Measurements from ENCODE around the gene TH. TPM values are rescaled to one million over a fixed set of nuclear protein-coding genes. Genes with fewer than 3 reads are reported as not detected.

TH gene
- total RNA-seq, 2 experiments from 2014 or later, result not detected

DNA sequence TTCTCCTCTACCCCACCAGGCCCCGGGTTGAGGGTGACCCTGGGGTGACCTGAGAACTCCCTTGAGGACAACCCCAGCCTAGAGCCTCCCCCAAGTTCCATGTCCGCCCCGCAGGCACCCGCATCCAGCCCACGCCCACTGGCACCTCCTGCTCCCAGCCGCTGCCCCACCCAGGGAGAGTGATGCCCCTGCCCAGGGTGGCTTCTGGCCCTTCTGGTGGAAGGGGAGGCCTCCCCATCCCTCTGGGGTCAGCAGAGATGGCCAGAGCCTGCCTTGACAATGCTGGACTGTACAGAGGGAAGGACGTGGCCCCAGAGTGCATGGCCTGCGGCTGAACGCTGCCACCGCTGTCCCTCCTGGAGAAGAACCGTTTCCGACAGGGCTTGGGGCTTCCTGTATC is 1.1 kb upstream of the TH start:
- ATAC-seq (ENCODE audit: low read depth), result no peak

DNA sequence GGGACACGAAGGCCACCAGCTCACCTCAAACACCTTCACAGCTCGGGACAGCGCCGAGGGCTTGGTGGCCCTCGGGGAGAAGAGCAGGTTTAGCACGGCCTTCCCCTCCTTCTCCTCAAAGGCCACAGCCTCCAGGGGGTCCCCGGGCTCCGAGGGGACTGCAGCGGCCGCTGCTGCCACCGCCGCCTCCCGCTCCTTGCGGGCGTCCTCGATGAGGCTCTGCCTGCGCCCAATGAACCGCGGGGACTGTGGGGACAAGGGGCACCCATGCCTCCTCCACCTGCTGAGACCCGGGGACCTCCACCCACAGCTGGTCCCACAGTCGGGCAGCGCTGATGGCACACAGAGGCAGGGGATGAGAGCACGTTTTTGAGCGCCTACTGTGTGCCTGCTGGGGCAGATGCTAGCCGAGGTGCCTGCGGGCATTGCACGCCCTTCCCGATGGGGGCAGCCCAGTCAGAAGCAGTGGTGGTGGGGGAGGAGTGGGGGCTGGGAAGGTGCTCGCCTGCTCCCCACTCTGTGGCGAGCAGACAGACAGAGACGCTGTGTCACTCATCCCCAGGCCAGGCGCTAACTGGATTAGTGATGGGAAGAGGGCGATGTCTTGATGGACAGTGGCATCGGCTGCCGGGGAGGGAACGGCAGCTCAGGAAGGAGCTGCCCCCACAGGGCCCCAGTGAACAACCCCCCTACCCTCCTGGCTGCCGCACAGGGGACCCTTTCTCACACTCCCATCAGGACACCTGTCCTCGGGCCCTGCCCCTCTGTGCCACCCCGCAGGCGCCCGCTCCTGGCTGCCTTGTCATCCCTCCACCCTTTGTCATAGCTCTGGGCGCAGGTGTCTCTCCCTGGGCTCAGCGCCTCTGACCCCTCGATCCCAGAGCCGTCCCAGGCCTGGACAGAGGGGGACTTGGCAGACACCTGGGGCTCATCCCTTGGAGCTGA is 1.7 kb downstream of the TH start:
- DNase-seq (no peak), ATAC-seq (ENCODE audit: low read depth) (no peak)
- Mint-ChIP-seq H3K4me3 (no peak overlapping the region), H3K4me1 (no peaks in the 10 kb centered on the region), H3K27me3 (no peaks in the 10 kb centered on the region), H3K27ac (no peak overlapping the region), H3K9me3 (no peaks in the 10 kb centered on the region), H3K36me3 (no peaks in the 10 kb centered on the region)
- POLR2A ChIA-PET, result no interaction called here

More for the DNA sequence above, 1.1 kb upstream of the TH start:
- no peaks in the 10 kb centered on the region for H3K36me3 Mint-ChIP-seq
- no peak overlapping the region for H3K27ac Mint-ChIP-seq
- POLR2A ChIA-PET, result no interaction called here
- no peak overlapping the region for H3K4me3 Mint-ChIP-seq
- no peaks in the 10 kb centered on the region for H3K27me3 Mint-ChIP-seq
- no peaks in the 10 kb centered on the region for H3K9me3 Mint-ChIP-seq
- no peak for DNase-seq
- H3K4me1 Mint-ChIP-seq, result no peaks in the 10 kb centered on the region

DNA sequence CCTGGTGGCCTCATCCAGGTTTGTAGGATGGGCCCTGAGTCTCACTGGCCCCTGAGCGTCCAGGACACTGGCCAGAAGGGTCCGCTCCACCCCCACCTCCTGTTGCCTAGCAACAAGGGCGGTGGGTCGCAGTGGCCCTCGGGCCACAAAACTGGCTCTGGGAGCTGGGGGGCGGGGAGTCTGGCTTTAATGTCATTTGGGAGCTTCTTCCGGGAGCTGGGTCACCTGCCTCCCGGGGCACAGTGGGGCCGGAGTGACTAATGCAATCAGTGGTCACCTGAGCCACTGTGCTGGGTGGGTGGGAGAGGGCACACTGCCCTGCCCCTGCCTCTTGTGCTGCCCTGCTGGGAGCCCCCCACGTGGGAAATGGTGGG is 2.6 kb downstream of the TH start:
- no peak for ATAC-seq (ENCODE audit: low read depth)
- Mint-ChIP-seq H3K27me3 (no peaks in the 10 kb centered on the region), H3K4me3 (no peak overlapping the region), H3K4me1 (no peaks in the 10 kb centered on the region), H3K27ac (no peak overlapping the region), H3K9me3 (no peaks in the 10 kb centered on the region), H3K36me3 (no peaks in the 10 kb centered on the region)
- POLR2A ChIA-PET, result no interaction called here
- DNase-seq, result no peak

DNA sequence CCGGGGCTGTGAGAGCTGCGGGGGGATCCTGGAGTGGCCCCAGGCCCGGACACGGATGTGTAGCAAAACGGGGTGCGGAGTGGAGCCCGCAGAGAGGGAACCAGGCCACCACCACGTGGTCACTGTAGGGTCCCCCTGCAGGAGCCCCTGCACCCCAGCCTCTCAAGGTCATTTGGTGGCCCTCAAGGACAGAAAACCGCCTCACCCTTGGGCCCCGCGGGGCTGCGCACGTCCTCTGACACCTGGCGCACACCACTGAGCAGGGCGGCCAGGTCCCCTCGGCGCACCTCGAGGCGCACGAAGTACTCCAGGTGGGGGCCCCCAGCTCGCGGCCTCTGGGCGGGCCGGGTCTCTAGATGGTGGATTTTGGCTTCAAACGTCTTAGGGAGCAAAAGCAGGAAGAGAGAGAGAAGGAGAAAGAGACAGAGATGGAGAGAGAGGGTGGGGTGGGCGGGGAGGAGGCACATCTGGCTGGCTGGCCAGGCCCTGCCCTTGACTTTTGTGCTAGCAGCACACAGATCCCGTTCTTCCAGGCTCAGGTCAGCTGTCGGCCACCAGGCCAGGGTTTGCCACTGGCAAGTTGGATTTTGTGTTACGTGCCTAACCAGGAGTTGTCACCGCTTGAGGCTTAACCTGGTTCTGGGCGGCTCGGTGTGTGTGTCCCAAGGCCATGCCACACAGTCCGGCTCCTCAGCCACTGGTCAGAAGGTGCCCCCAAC is 3.2 kb downstream of the TH start:
- Mint-ChIP-seq H3K27ac (no peak overlapping the region), H3K27me3 (no peaks in the 10 kb centered on the region), H3K4me3 (no peak overlapping the region), H3K36me3 (no peaks in the 10 kb centered on the region), H3K4me1 (no peaks in the 10 kb centered on the region), H3K9me3 (no peaks in the 10 kb centered on the region)
- no peak for DNase-seq
- POLR2A ChIA-PET, result no interaction called here
- no peak for ATAC-seq (ENCODE audit: low read depth)

DNA sequence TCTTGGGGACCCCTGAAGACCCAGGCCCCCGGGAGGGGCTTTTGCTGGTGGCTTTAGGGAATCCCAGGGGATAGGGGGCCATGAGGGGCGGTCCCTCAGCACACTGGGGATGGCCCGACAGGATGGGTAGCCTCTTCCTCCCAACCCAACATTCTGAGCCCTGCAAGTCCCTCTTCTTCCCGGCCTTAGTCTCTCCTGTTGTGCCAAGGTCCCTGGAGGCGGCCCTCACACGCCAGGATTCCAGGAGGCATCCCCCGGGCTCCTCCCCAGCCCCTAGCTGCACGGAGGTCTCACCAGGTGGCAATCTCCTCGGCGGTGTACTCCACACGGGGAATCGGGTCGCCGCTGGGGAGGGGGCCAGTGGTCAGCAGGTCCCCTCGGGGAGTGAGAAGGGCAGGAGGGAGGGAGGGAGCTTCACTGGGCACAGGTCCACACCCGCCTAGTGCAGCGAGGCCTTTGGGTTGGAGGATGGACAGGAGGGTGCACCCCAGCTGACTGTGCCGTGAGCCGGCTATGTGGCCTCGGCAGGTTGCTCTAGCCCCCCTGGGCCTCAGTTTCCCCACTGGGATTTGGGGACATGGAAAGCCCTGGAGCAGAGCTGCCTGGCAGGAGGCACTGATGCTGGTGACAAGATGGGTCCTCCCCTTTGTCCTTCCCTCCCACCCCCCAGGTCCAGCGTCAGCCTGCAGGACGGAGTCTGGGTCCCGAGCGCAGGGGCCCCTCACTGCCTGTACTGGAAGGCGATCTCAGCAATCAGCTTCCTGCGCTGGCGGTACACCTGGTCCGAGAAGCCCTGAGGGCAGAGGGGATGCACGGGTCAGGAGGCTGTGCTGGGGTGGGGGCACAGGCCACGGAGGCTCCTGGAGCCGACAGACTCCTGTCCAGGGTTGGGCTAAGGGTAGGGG is 4.2 kb downstream of the TH start:
- no peak overlapping the region for H3K4me3 Mint-ChIP-seq

DNA sequence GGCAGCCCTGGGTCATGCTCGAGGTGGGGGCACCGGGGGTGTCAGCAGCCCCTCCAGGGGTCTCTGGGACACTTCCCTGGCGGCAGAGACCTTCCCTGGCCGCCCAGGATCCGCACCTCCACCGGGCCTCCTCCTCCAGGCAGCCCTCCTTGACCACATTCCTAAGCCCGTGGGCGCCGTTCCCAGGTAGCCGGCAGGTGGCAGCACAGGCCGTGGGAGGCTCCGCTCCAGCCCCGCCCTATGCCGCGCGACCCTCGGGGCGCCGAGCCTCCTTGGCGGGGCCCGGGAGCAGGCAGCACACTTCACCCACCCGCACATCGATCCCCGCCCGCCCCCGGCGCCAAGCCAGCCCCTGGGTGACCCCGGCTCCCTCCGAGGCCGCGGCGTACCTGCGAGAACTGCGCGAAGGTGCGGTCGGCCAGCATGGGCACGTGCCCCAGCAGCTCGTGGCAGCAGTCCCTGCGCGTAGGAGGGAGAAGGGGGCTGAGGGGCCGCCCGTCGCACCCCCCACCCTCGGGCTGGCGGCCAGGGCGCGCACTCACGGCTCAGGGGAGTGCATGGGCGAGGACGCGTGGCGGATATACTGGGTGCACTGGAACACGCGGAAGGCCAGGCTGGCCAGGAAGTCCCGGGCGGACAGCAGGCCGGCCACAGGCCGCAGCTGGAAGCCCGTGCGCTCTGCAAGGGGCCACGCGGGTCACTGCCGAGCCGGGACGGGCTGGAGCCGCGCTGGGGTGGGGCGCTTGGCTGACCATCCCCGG is 5.3 kb downstream of the TH start:
- no peaks in the 10 kb centered on the region for H3K27me3 Mint-ChIP-seq
- peak; percentile 66 for DNase-seq
- peak; percentile 64 for ATAC-seq (ENCODE audit: low read depth)
- POLR2A ChIA-PET, result no interaction called here
- no peak overlapping the region for H3K27ac Mint-ChIP-seq
- no peaks in the 10 kb centered on the region for H3K9me3 Mint-ChIP-seq
- H3K4me1 Mint-ChIP-seq, result no peaks in the 10 kb centered on the region
- H3K4me3 Mint-ChIP-seq, result no peak overlapping the region
- H3K36me3 Mint-ChIP-seq, result no peaks in the 10 kb centered on the region

More for the DNA sequence above, 4.2 kb downstream of the TH start:
- no peak overlapping the region for H3K27ac Mint-ChIP-seq
- no peak for DNase-seq
- H3K4me1 Mint-ChIP-seq, result no peaks in the 10 kb centered on the region
- H3K9me3 Mint-ChIP-seq, result no peaks in the 10 kb centered on the region
- no peaks in the 10 kb centered on the region for H3K36me3 Mint-ChIP-seq
- ATAC-seq (ENCODE audit: low read depth), result no peak
- H3K27me3 Mint-ChIP-seq, result no peaks in the 10 kb centered on the region
- POLR2A ChIA-PET, result no interaction called here

DNA sequence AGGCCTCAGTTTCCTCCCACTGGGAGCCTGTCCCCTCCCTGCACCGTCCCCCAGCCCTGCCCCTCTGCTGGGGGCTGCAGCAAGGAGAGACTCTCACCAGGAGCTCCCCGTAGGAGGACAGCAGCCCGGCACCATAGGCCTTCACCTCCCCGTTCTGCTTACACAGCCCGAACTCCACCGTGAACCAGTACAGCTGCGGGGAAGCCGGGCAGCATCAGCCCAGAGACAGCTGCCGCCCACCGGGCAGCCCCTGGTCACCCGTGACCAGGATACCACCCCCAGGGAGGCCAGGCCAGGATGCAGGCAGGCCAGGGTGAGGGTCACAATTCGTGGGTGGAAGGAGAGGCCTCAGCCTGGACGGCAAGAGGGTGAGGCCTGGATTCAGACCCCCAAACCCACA is 6.0 kb downstream of the TH start:
- no peaks in the 10 kb centered on the region for H3K9me3 Mint-ChIP-seq
- ATAC-seq (ENCODE audit: low read depth) (no peak), DNase-seq (no peak)
- no peak overlapping the region for H3K4me3 Mint-ChIP-seq
- POLR2A ChIA-PET, result no interaction called here
- no peak overlapping the region for H3K27ac Mint-ChIP-seq
- no peaks in the 10 kb centered on the region for H3K4me1 Mint-ChIP-seq
- no peaks in the 10 kb centered on the region for H3K27me3 Mint-ChIP-seq
- no peaks in the 10 kb centered on the region for H3K36me3 Mint-ChIP-seq

DNA sequence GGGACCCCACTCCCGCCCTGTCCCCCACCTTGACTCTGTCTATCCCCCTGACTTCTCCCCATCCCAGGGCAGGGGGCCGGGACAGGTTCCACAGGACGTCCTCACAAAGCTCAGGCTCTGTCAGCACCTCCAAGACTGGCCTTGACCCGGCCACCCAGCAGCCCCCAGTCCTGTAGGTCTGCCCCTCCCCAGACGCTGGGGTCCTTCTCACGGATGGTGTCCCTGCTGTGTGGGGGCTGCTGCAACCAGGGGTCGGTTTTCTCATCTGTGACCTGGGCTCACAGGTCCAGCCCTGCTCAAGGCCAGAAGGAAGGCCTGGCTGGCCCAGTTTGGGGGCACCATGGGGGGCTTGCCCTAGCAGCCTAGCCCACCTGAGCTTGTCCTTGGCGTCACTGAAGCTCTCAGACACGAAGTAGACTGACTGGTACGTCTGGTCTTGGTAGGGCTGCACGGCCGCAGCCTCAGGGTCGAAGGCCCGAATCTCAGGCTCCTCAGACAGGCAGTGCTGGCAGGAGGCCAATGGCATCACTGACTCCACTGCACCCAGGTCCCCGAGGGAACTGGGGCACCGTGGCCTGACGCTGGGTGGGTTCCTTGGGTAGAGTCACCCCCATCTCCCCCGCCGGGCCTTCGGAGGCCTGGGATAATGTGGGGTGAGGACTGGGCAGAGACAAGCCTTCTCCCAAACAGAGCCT is 6.6 kb downstream of the TH start:
- POLR2A ChIA-PET, result no interaction called here
- Mint-ChIP-seq H3K27me3 (no peaks in the 10 kb centered on the region), H3K4me3 (no peak overlapping the region), H3K36me3 (no peaks in the 10 kb centered on the region), H3K27ac (no peak overlapping the region), H3K9me3 (no peaks in the 10 kb centered on the region), H3K4me1 (no peaks in the 10 kb centered on the region)
- DNase-seq (no peak), ATAC-seq (ENCODE audit: low read depth) (no peak)

DNA sequence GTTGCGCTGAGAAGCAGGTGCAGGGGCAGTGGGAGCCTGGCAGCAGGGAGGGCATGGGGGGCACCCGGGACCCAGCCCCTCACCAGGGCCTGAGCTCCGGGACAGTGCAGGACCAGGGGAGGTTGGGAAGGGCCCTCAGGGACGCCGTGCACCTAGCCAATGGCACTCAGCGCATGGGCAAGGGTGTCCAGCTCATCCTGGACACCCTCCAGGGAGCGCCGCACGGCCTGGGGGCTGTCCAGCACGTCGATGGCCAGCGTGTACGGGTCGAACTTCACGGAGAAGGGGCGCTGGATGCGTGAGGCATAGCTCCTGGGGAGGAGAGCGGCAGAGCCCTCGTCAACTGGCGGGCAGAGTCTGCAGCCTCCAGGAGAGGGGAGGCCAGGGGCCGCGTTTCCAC is 7.5 kb downstream of the TH start:
- Mint-ChIP-seq H3K27me3 (no peaks in the 10 kb centered on the region), H3K4me3 (no peak overlapping the region), H3K36me3 (no peaks in the 10 kb centered on the region), H3K4me1 (no peaks in the 10 kb centered on the region), H3K27ac (no peak overlapping the region), H3K9me3 (no peaks in the 10 kb centered on the region)
- no peak for DNase-seq
- ATAC-seq (ENCODE audit: low read depth), result no peak
- POLR2A ChIA-PET, result interaction anchor here (0.5 kb wide), 1 partner anchor 141 kb away, joined by 4 read pairs; no protein-coding TSS in a partner anchor

DNA sequence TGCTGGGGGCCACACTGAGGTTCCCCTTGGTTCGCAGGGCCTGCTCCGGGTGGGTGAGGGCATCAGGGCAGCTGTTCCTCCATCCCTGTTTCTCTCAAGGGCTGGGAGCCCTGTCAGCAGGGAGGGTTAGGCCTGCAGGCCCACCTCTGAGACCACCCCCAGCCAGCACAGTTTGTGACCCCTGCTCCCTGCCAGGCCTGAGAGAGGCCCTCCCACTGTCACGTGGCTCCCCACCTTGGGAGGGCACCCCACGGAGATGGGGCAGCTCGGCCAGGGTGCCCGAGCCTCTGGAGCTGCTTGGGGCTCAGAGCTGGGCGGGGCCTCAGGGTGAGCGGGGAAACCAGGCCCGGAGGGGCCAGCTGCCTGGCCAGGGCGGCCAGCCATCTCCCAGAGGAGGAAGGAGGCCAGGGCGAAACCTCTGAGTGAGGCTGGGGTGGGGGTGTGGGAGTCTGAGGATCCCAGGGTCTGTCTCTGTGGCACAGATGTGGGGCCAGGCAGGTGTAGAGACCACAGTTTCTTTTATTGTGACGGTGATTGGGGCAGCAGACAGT is 8.1 kb downstream of the TH start:
- POLR2A ChIA-PET, result interaction anchor here (0.5 kb wide), 1 partner anchor 142 kb away, joined by 4 read pairs; no protein-coding TSS in a partner anchor
- H3K27ac Mint-ChIP-seq, result no peak overlapping the region
- H3K36me3 Mint-ChIP-seq, result no peaks in the 10 kb centered on the region
- H3K27me3 Mint-ChIP-seq, result no peaks in the 10 kb centered on the region
- no peaks in the 10 kb centered on the region for H3K4me1 Mint-ChIP-seq
- H3K4me3 Mint-ChIP-seq, result no peak overlapping the region
- no peaks in the 10 kb centered on the region for H3K9me3 Mint-ChIP-seq
- ATAC-seq (ENCODE audit: low read depth), result no peak
- no peak for DNase-seq

DNA sequence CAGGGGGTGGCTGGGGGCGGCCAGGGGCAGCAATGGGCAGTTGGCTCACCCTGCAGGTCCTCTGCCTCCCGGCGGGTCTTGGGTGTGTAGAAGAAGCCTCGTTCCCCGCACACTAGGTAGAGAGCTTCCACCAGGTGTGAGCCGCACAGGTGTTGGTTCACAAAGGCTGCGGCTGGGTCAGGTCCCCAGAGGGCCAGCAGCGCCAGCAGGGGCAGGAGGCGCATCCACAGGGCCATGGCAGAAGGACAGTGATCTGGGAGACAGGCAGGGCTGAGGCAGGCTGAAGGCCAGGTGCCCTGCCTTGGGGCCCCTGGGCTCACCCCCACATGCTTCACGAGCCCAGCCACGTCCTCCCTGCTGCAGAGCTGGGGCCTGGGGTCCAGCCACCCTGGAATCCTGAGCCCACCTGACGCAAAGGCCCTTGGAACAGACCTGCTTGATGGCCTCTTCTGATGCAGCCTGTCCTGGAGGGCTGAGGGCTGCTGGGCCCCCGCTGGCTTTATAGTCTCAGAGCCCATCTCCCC is 10.8 kb downstream of the TH start, which contains the start of gene INS:
Gene INS (minus strand): TSS at position 474 of the 524 bp plus-strand sequence. CDS start 238 bp downstream, at position 236.
- Mint-ChIP-seq H3K4me1 (no peaks in the 10 kb centered on the region), H3K36me3 (no peaks in the 10 kb centered on the region), H3K4me3 (no peak within 1 kb of the TSS), H3K27me3 (no peaks in the 10 kb centered on the region), H3K27ac (no peak within 1 kb of the TSS), H3K9me3 (no peaks in the 10 kb centered on the region)
- DNase-seq (no peak), ATAC-seq (ENCODE audit: low read depth) (no peak)
- POLR2A ChIA-PET, result no interaction called here

Measured in activated naive CD8-positive, alpha-beta T cell treated with anti-CD3 and anti-CD28 coated beads, Interleukin-2, amount 10 ng/mL, durations not matched to agents 7 days and 5 days (primary cell).